Right cardiac atrium (tissue), 5 donors: ENCODE results near the gene DNAI1. TPM values are rescaled to one million over a fixed set of nuclear protein-coding genes. Genes with fewer than 3 reads are reported as not detected.

Experiments
- ATAC-seq, 2 donors: fragments of 200-7000 bp; cut with Tn5 transposase; one replicate each; pipeline versions ENCODE4 v1.8.0 to v1.9.1; 2020; ENCODE audit warnings: moderate library complexity in 2 of 2, mild to moderate bottlenecking in 1 of 2
- DNase-seq, 3 donors: peaks; one replicate each; pipeline ENCODE4 v3.0.0-alpha.2; 2020
- H3K27ac ChIP-seq: one replicate; pipeline ENCODE4 v1.5.1; 2013; ENCODE audit warnings: mild to moderate bottlenecking, low read length, control low read depth, moderate library complexity
- H3K27me3 ChIP-seq: one replicate; pipeline ENCODE4 v1.6.1; 2013; ENCODE audit not compliant: control insufficient read depth, insufficient read depth
- H3K4me1 ChIP-seq: one replicate; pipeline ENCODE4 v1.6.1; 2013; ENCODE audit warnings: low read length; ENCODE audit not compliant: control insufficient read depth, insufficient read depth
- H3K4me3 ChIP-seq: one replicate; pipeline ENCODE4 v1.5.1; 2013; ENCODE audit warnings: low read length, control low read depth
- H3K9me3 ChIP-seq: one replicate; pipeline ENCODE4 v1.6.1; 2013; ENCODE audit warnings: low read length; ENCODE audit not compliant: control insufficient read depth
- WGBS: extraction: QIAGEN DNeasy Blood & Tissue Kit; methylation state at CpG from one replicate; pipeline ENCODE4 v1.1.7; 2013; 5-methylcytosine and 5-hydroxymethylcytosine counted together
- intact Hi-C, 4 donors: fragments of 100-400 bp; cut with DNase I; formaldehyde crosslinking; loops; one replicate each; pipeline versions ENCODE4 v1.11.0 to v1.14.0; 2022 to 2023
- polyA plus RNA-seq: library from polyadenylated mRNA; stranded (reverse); fragments of 200-250 nt; gene quantifications from one replicate; pipeline ENCODE4 v1.2.3, GENCODE V29; 2013
- total RNA-seq, 4 donors: library from RNA; stranded (reverse); fragmentation: NEBNext Ultra II Directional; extraction: Animal tissue kit (Norgen Biotek cat#: 25700); gene quantifications; one replicate each; pipeline ENCODE4 v1.2.1, GENCODE V29; 2021
- donor health status: healthy with polysubstance abuse.
- donor health status: DM: no; HTN: yes; CAD: no.
- donor health status: DM: no; HTN: no; CAD: no.
- donor health status: DM: no; HTN: yes; CAD: no; lungs with severe emphysema.
- donor health status: DM: yes; HTN: yes; CAD: no.

DNAI1 gene
- total and polyA plus RNA-seq, 5 donors: 0.16 TPM; not detected in 4

GRCh38 chr9:34545497-34545896 lies 86.9 kb downstream of the DNAI1 start:
- intact Hi-C loops: loop anchor here in 1 of 4 donors (5.0 to 10.0 kb wide), 4 partner anchors 43 to 213 kb away; no protein-coding TSS in a partner anchor
- H3K27me3 ChIP-seq: no peaks in the 10 kb centered on the region
- WGBS: 86% methylated on average over 6 of the region's 6 CpGs
- H3K27ac ChIP-seq: no peak overlapping the region
- H3K4me1 ChIP-seq: no peaks in the 10 kb centered on the region
- ATAC-seq (no peak), DNase-seq (peak in 1 of 3 donors; percentile 40)
- H3K4me3 ChIP-seq: no peak overlapping the region
- no peaks in the 10 kb centered on the region for H3K9me3 ChIP-seq

- Histone ChIP-seq H3K27ac (no peak overlapping the region), H3K27me3 (no peaks in the 10 kb centered on the region)
These were observed 87.7 kb downstream of the DNAI1 start for GRCh38 chr9:34546102-34546833.

GRCh38 chr9:34546834-34547827 lies 88.5 kb downstream of the DNAI1 start:
- Histone ChIP-seq H3K4me1 (no peaks in the 10 kb centered on the region), H3K9me3 (no peaks in the 10 kb centered on the region), H3K27me3 (no peaks in the 10 kb centered on the region), H3K27ac (no peak overlapping the region), H3K4me3 (no peak overlapping the region)
- peak; percentile 59 to 73 for ATAC-seq
- peak; percentile 75 to 88 (median 82) for DNase-seq
- intact Hi-C loops: loop anchor here in 2 of 4 donors (2.0 to 10.0 kb wide), 5 partner anchors 44 to 215 kb away; no protein-coding TSS in a partner anchor
- WGBS: 56% methylated on average over 16 of the region's 16 CpGs

More at GRCh38 chr9:34546102-34546833, 87.7 kb downstream of the DNAI1 start:
- no peaks in the 10 kb centered on the region for H3K9me3 ChIP-seq
- ATAC-seq (no peak), DNase-seq (no peak)
- intact Hi-C loops: loop anchor here in 2 of 4 donors (2.0 to 10.0 kb wide), 5 partner anchors 44 to 214 kb away; no protein-coding TSS in a partner anchor
- H3K4me3 ChIP-seq: no peak overlapping the region
- no peaks in the 10 kb centered on the region for H3K4me1 ChIP-seq
- WGBS: 82% methylated on average over 7 of the region's 7 CpGs

- Histone ChIP-seq H3K4me1 (no peaks in the 10 kb centered on the region), H3K27me3 (no peaks in the 10 kb centered on the region), H3K27ac (no peak overlapping the region), H3K9me3 (no peaks in the 10 kb centered on the region), H3K4me3 (no peak overlapping the region)
- peak; percentile 85 to 90 for ATAC-seq
- 10% methylated on average over 13 of the region's 13 CpGs for WGBS
- DNase-seq: peak; percentile 82 to 95 (median 92)
- intact Hi-C loops: loop anchor here (1.0 to 10.0 kb wide), 7 partner anchors 43 to 216 kb away; no protein-coding TSS in a partner anchor
These were observed 89.5 kb downstream of the DNAI1 start for GRCh38 chr9:34547960-34548611.

GRCh38 chr9:34549407-34549732 lies 90.8 kb downstream of the DNAI1 start:
- intact Hi-C loops: loop anchor here in 3 of 4 donors (2.0 to 10.0 kb wide), 6 partner anchors 41 to 217 kb away; no protein-coding TSS in a partner anchor
- 85% methylated on average over 5 of the region's 5 CpGs for WGBS
- DNase-seq (no peak), ATAC-seq (no peak)
- Histone ChIP-seq H3K9me3 (no peaks in the 10 kb centered on the region), H3K27me3 (no peaks in the 10 kb centered on the region), H3K4me3 (no peak overlapping the region), H3K27ac (no peak overlapping the region), H3K4me1 (no peaks in the 10 kb centered on the region)

- DNase-seq (no peak), ATAC-seq (no peak)
- Histone ChIP-seq H3K4me1 (no peaks in the 10 kb centered on the region), H3K27me3 (no peaks in the 10 kb centered on the region), H3K4me3 (no peak overlapping the region), H3K9me3 (no peaks in the 10 kb centered on the region), H3K27ac (no peak overlapping the region)
- WGBS: 83% methylated on average over 12 of the region's 12 CpGs
- intact Hi-C loops: no loop called here
These were observed 91.5 kb downstream of the DNAI1 start for GRCh38 chr9:34550016-34550680.

- intact Hi-C loops: no loop called here
- H3K27me3 ChIP-seq: no peaks in the 10 kb centered on the region
- no peak for ATAC-seq
- H3K4me3 ChIP-seq: no peak overlapping the region
- no peak overlapping the region for H3K27ac ChIP-seq
- WGBS: 76% methylated on average over 5 of the region's 5 CpGs
- no peaks in the 10 kb centered on the region for H3K9me3 ChIP-seq
- H3K4me1 ChIP-seq: no peaks in the 10 kb centered on the region
- DNase-seq: no peak
These were observed 92.2 kb downstream of the DNAI1 start for GRCh38 chr9:34550681-34551270.

- 90% methylated on average over 20 of the region's 20 CpGs for WGBS
- H3K4me3 ChIP-seq: no peak overlapping the region
- H3K9me3 ChIP-seq: no peaks in the 10 kb centered on the region
- ATAC-seq: no peak
- peak in 1 of 3 donors; percentile 55 for DNase-seq
- no peaks in the 10 kb centered on the region for H3K27me3 ChIP-seq
- H3K4me1 ChIP-seq: no peaks in the 10 kb centered on the region
- intact Hi-C loops: no loop called here
- H3K27ac ChIP-seq: no peak overlapping the region
These were observed 93.4 kb downstream of the DNAI1 start for GRCh38 chr9:34551751-34552605.

GRCh38 chr9:34552606-34552981 lies 94.0 kb downstream of the DNAI1 start:
- DNase-seq: peak in 1 of 3 donors; percentile 32
- intact Hi-C loops: no loop called here
- no peak for ATAC-seq

More at GRCh38 chr9:34552606-34552981, 94.0 kb downstream of the DNAI1 start:
- H3K9me3 ChIP-seq: no peaks in the 10 kb centered on the region
- no peaks in the 10 kb centered on the region for H3K4me1 ChIP-seq
- no peak overlapping the region for H3K27ac ChIP-seq
- H3K27me3 ChIP-seq: no peaks in the 10 kb centered on the region
- 87% methylated on average over 13 of the region's 13 CpGs for WGBS
- H3K4me3 ChIP-seq: no peak overlapping the region
